ENCODE results near the gene EPN3.

EPN3 gene

DNA sequence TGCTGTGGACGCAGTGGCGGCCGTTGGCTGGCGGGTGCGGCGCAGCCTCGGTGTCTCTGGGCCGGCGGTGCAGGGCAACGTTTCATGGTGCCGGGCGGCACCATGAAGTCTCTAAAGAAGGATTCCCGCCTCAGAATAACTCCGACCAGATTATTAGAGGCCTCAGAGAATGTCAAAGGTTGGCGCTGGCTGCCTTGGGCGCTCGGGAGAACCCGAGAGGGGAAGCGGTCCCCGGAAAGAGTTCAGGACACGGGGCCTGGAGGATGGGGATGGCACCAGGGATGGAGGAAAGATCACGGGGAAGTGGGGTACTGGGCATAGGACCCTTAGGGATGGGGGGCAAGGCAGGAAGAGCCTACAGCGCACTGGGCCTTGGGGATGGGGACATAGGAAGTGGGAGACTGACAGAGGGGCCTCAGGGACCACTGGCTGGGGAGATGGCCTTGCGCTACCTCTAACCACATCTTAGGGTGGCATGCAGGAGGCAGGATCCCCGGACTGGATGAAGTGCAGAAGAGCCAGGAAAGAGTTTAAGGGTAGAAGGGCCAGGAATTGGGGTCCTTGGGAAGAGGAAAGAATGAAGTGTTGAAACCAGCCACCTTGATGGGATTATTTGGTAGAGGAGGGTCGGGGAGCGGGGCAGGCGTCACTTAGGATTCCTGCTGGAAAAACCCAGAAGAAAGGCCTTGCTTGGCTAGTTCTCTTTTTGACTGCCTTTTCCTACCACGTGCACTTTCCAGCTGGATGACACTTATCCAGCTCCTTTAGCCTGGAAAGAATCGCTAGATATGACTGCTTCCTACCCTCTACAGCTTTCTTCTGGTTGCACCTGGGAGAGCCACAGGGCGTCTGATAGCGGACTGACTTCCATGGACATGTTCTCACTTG, 23.7 kb upstream of the EPN3 start:
- DNase-seq (ENCODE audit: low read depth, low spot score): no peak

DNA sequence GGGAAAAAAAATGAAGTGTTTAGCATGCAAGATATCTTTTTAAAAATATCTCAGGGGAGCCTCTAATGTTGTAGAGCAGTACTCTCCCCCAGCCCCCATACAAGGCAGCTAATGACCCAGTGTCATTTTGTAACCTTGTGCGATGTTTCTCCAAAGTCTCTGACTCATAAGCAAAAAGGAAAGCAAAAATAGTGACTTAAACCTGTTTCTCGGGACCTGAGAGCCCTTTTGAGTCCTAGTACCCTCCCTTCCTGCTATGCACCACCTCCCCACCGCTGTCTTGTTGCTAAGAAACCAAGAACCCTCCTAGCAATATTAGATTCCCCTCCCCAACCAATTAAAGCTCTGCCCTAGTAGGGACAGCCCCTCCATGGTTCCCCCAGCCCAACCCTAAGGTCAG, 21.5 kb upstream of the EPN3 start:
- no peak for DNase-seq (ENCODE audit: low read depth, low spot score)

DNA sequence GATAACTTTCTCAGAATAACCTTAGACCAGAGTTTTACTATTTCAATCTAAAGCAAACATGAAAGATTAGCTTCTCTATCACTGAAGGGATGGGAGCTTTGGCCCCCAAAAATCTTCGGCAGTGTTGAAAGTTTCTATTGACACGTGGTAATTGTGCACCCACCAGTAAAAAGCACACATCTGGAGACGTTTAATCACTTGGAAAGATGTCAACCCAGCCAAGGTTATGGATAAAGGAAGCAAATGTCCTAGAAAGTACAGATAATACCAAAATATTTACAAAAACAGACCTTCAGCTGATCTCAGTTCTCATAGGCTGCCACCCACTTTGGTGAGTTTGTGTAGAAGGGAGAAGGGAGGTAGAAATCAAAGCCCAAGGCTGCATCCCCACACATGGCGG, 19.0 kb upstream of the EPN3 start:
- DNase-seq (ENCODE audit: low read depth, low spot score): no peak

DNA sequence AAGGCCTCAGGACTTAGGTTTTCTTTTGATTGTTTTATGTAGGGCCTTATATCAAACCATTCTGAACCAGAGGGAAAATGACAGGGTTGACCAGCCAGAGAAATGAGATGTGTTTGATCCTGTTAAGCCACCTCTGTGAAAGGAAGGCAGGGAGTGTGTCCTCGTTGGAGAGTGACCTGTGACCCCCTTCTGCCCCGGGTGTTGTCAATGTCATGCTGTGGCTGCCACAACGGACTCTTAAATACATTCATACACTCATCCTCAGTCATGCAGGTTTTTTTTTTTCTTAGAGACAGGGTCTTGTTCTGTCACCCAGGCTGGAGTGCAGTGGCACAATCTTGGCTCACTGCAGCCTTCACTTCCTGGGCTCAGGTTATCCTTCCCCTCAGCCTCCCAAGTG, 18.1 kb upstream of the EPN3 start:
- DNase-seq (ENCODE audit: low read depth, low spot score): no peak

DNA sequence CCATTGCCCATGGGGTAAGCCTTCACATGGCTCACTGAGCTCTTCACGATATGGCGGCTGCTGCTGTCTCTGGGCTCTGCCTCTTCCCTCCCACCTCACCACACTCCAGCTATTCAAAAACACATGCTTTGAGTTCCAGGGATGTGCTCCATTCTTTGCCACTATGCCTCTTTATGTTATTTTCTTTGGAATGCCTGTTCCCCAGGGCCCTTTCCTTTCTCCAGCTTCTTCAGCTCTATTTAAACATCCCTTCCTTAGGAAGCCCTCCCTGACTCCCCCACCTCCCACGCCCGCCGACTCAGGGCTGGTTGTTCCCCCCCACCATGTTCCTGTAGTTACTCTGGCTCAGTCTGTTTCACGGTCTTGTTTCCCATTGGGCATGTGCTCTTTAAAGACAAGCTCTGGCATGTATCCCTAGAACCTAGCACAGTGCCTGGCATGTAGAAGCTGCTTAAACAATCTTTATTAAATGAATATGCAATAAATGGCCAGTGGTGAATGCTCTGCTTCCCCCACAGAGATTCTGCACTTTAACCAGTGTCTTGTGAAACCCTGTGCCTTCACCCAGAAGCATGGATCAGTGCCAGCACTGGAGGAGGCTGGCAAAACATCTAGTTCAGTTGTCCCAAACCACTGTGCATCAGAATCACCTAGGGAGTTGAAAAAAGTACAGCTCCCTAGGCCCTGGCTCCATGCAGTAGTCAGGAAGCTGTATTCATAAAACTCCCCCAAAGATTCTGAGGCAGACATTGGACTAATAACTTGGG, 17.4 kb upstream of the EPN3 start:
- no peak for DNase-seq (ENCODE audit: low read depth, low spot score)

DNA sequence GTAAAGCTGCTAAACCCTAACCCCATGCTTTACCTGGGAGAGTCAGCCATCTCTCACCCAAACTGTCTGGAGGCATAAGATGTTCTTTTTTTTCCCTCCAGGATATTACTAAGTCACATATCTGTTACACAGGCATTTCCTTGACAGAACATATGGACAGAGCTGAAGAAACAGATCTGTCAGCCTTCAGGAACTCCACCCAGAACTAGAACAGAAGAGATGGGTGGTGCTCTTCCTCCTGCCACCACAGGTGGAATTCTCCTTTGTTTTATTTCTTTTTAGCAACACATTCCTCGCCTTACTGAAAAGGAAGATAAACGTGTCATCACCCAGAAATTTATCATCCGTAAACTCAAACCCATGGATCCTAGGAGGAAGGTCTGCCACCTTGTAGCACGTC, 15.5 kb upstream of the EPN3 start:
- DNase-seq (ENCODE audit: low read depth, low spot score): no peak

DNA sequence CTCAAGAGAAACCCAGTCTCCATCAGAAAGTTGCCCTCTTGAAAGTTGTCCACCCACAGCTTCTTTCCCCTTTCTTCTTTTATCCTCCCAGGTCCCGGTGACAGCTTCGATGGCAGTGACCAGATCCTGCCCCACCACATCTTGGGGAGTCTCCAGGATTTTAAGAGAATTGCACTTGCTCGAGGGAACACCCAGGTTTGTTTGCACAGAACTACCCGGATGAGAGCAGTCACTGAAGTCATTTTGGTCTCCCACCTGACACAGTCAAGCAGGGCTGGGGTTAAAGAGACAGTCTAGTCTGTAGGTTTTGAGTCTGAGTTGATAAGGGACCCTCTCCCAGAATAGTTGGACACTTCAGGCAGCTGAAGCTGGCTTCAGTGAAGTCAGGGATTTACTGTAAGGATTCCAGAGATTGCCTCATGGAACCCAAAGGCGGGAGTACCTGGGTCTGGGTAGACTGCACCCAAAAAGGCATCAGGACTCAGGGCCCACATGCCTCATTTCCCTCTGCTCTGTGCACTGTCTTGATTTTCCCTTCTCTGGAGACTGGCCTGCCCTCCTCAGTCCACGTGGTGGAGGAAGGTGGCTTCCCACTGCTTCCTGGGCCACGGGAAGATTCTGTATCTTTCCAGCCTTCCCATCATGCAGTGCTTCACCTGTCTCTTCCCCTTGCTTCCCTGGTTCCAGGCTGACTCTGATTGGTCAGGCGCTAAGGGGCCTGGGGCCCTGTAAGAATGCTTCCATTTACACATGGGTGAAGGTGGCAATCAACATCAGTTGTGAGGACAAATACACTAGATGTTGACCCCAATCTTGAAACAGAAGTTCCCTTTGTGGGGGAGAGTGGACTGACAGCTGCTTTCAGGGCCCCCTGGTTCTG, 14.8 kb upstream of the EPN3 start:
- no peak for DNase-seq (ENCODE audit: low read depth, low spot score)

DNA sequence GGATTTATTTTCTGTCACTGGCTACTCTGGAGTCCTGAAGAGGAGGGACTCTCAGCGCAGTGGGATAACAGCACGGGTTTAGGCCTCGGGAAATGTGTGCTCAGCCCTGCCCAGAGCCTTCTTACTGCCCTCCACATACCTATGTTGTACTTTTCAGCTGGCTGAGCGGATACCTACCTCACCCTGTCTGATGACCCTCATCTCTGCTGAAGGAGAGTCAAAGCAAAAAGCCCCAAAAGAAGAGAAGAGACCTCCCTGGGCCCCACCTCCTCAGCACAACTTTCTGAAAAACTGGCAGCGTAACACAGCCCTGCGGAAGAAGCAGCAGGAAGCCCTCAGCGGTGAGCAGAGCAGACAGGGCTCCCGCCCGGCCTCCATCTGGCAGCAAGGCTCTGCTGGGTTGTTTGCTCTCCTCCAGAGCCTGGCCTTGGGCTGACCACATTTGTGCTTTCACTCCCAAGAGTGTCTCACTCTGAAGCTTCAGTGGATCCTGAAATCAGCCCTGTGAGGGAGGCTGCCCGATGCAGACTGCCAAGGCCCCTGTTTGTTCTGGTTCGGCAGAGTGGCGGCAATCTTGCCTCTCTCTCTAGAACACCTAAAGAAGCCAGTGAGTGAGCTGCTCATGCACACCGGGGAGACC, 14.0 kb upstream of the EPN3 start:
- DNase-seq (ENCODE audit: low read depth, low spot score): no peak

DNA sequence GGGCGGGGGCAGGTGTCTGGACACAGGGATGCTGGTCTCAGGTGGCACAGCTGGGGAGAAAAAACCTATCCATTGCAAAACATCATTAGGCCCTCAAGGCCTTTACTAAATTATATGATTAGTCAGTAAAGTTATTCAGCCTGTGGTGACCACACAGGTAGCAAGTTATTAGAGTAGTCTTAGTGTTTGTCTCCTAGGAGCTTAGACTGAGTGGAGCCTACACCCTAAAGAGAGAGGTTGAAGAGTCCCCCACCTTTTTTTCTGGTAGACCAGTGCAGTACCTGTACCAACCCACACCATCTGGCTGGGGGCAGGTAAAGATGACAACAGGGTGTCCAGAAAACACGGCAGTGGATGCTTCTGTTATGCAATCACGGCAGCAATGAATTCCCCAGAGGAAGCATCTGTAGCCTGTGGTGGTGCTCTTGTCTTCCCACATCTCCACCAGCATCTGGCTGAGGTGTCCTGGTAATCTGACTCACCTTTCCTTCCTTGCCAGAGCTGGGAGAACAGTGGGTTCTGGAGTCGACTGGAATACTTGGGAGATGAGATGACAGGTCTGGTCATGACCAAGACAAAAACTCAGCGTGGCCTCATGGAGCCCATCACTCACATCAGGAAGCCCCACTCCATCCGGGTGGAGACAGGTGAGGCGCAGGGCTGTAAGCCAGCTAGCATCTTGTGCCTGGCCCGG, 13.2 kb upstream of the EPN3 start:
- no peak for DNase-seq (ENCODE audit: low read depth, low spot score)

DNA sequence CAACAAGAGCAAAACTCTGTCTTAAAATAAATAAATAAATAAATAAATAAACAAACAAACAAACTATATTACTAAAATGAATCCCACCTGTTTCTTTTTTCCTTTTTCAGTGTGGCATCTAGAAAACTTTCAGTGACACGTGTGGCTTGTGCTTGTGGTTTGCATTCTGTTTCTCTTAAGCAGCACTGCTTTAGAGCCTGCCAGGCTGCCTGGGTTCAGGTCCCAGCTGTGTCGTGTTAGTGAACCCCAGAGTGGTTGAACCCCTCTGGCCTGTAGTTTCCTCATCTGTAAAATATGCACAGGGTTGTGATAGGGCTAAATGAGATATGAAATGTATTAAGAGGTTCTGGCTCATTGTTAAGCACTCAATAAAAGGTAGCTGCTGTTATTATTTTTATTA, 12.1 kb upstream of the EPN3 start:
- no peak for DNase-seq (ENCODE audit: low read depth, low spot score)

DNA sequence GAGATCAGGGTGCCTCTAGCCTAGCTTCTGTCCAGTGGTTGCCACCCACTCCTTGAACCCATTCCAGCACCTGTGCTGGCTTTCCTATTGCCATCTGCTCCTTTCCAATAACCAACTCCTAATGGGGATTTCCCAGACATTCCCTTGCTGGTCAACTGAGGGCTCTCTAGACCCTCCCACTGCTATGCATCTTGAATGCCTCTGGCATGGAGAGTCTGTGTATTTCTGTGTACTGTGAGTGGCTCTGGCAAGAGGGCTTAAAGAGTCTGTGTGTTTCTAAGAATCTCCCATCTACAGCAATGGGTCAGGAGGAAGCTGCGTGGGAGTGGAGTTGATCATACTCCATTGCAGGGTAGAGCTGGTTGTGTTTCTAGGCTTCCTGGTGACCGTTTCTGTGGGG, 11.0 kb upstream of the EPN3 start:
- DNase-seq (ENCODE audit: low read depth, low spot score): no peak

DNA sequence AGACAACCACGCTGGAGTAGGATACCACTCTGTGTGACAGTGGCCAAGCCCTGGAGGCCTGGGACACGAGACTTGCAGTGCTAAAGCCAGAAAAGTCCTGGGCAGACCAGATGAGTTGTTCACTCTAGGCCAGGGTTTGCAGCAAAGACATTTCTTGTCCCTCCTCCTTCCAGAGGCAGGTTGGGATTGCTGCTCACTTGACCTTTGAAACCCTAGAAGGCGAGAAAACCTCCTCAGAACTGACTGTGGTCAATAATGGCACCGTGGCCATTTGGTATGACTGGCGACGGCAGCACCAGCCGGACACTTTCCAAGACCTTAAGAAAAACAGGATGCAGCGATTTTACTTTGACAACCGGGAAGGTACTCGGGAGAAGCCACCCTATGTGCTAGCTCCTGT, 9.8 kb upstream of the EPN3 start:
- DNase-seq (ENCODE audit: low read depth, low spot score): no peak

DNA sequence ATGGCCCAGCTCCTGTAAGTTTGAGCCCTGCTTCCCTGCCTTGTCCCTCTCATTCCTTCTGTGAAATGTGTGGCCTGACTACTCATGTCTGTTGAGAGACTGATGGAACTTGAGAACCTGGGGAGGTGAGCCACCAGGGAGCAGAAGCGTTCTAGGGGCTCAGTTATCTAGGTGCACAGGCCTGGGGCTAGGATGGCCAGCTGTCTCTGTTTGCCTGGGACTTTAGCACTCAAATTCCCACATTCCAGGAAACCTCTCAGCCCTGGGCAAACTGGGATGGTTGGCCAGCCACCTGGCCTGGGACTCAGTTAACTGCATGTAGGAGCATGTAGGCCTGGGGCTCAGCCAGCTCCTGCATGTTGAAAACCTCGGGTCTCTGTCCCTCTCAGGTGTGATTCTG, 9.3 kb upstream of the EPN3 start:
- DNase-seq (ENCODE audit: low read depth, low spot score): peak; percentile 83

DNA sequence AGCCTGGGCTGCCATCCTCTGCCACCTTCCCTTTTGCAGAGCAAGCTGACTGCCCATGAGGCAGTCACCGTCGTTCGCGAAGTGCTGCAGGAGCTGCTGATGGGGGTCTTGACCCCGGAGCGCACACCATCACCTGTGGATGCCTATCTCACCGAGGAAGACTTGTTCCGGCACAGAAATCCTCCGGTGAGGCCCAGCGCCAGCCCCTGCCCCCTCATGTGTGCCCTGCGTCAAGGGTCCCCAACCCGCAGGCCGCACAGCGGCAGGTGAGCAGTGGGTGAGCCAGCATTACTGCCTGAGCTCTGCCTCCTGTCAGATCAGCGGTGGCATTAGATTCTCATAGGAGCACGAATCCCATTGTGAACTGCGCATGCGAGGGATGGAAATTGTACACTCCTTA, 7.7 kb upstream of the EPN3 start:
- DNase-seq (ENCODE audit: low read depth, low spot score): no peak

DNA sequence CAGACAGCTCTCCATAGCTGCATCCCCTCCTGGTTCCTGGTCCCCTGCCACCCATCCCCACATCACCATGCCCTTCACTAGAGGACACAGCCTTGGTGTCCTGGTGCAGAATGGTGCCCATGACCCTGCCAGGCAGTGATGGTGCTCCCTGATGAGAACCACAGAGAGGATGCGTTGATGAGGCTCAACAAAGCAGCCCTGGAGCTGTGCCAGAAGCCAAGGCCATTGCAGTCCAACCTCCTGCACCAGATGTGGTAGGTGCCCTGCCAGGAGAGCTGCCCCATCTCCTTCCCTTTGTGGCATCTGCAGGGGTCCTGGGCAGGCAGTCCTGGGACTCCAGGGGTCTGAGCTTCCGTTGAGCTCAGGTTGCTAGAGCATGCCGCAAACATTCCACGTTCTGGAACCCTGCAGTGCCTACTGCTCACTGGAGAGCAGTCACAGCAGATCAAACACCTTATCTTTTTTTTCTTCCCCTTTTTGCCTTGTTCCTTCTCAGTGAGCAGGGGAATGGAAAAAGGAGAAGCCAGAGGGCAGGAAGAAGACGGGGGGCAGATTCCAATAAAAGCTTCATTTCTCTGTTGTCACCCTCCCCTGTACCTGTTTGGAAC, 5.3 kb upstream of the EPN3 start:
- DNase-seq (ENCODE audit: low read depth, low spot score): no peak

DNA sequence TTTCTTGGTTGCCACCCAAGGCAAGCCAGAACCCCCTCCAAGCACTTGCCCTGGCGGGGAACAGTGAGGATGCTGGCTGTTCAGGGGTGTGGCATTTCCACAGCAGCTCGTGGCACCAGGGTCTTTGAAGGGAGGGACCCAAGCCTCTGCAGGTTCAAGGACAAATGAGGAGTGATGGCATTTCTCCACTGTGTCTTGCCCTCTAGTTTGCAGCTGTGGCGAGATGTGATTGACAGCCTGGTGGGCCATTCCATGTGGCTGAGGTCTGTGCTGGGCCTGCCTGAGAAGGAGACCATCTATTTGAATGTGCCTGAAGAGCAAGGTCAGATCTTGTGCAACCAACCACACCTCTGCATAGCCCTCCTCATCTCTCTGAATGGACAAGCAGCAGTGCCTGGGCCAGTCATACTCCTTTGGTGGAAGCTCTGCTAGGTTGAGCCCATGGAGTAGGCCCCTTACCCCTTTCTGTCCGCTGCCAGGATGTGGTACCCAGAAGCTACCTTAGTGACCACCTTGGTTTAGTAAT, 4.5 kb upstream of the EPN3 start:
- no peak for DNase-seq (ENCODE audit: low read depth, low spot score)

DNA sequence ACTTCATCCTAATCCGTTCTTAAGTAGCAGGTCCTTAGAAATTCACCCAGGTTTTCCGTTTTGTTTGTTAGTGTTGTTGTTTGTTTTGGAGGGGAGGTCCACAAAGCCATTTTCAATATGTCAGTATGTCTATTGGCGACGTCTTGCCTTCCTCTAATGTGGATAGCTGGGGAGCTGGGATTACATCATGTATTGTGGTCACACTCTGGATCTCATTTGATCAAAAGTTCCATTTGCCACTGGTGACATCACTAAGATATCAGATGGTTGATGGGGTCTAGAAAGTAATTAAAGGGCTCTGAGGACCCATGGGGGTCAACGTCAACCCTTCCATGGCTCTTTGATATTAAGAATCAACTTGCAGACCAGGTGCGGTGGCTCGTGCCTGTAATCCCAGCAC, 2.7 kb upstream of the EPN3 start:
- DNase-seq (ENCODE audit: low read depth, low spot score): no peak

DNA sequence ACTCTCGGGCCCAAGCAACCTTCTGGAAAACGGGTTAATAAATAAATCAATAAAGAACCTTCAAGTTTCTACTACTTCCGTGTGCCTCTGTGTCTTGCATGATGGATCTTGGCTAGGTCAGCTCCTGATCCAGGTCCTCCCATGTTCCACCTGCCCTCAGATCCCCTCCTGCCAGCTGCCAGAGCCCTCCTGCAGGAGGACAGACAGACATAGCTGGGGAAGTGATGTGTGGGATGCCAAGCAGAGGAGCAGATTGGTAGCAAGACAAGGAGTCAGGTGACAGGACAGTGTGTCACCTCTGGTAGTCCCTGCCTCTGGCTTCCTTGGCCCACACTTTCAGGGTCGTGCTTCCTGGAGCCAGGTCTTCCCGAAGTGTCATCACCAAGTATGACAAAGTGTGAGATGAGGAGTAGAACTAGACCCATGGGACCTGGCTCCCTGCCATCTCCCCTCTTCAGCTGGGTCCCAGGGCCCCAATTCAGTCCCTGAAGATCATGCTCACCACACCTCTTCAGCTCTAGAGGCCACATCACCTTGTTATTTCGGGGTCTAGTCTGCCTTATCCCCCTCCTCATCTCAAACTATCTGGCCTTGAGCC, 1.0 kb upstream of the EPN3 start:
- DNase-seq (ENCODE audit: low read depth, low spot score): no peak

DNA sequence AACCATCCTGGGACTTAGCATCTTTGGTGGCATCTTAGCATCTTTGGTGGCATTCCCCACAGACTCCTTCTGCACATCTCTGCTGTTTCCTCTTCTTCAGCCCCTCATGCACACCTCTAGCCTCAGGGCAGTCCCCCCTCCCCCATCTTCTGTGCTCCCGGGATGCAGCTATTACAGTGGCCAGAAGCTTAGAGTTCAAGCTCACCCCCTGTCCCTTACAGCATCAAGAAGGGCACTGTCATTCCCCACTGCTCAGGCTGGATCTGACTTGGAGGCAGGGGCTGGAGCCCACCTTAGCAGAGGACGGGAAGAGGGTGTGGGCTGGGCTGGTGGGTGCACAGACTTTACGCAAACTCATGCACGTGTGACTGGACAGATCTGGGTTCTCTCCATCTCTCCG, 650 bp downstream of the EPN3 start:
- DNase-seq (ENCODE audit: low read depth, low spot score): no peak

DNA sequence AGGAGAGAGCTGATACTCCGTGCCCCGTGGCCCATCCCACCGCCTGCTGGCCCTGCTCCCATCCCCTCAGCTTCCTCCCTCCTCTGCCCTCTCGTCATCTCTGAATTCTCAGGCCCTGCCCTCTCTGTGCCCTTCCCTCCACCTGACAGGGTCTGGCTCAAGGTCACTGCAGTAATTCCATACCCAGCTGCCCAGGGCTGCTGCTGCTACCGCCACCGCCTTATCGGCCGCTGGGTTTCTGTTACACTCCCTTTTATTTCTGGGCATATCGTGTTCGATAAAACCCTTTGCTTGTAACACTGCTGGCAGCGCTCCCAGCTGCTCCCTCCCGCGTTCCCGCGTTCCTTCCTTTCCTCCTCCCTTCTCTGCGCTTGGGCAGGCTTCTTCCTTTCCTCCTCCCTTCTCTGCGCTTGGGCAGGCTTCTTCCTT, 1.2 kb downstream of the EPN3 start:
- no peak for DNase-seq (ENCODE audit: low read depth, low spot score)
